Hepatocyte (in vitro differentiated cells): ENCODE data around the gene SLC2A5.

Source experiments
- CTCF ChIP-seq: fragments of 200-600 bp; sonication (generic); IDR thresholded peaks from 2 replicates; pipeline ENCODE4 v1.5.1; 2016; ENCODE audit warnings: antibody characterized with exemption, mild to moderate bottlenecking; ENCODE audit not compliant: poor library complexity
- EZH2 ChIP-seq: fragments of 200-600 bp; sonication (generic); IDR thresholded peaks from 2 replicates; pipeline ENCODE4 v1.6.1; 2016; ENCODE audit warnings: antibody characterized with exemption, mild to moderate bottlenecking, borderline replicate concordance

- TF ChIP-seq CTCF: no peak
- no peak for TF ChIP-seq EZH2
These were observed 49.5 kb downstream of the SLC2A5 start for GRCh38 chr1:9019896-9020295.
